ENCODE results near the gene FRMD3. TPM values are rescaled to one million over a fixed set of nuclear protein-coding genes. Genes with fewer than 3 reads are reported as not detected.
"Not testable (repeated sequence)": the region's sequence is repeated elsewhere in the genome, so short reads cannot be mapped to it uniquely, and the experiment has no call there.

Gene FRMD3
- total RNA-seq, 4 donors from 2014 or later = 7.9 to 13.4 (median 11.8) TPM

GRCh38 chr9:83359039-83359438 is 179.2 kb downstream of the FRMD3 start:
- no peak for TF ChIP-seq CTCF (IDR thresholded peaks at IDR 0.05)
- TF ChIP-seq POLR2AphosphoS5 (IDR thresholded peaks at IDR 0.05) = no peak
- no peak for TF ChIP-seq POLR2A (IDR thresholded peaks at IDR 0.05; ENCODE audit: low read depth)
- TF ChIP-seq EP300 (IDR thresholded peaks at IDR 0.05) = no peak
- H3K9me3 ChIP-seq = no peaks in the 10 kb centered on the region
- intact Hi-C loops (cut with DNase I) = no loop called here
- H3K36me3 ChIP-seq = no peaks in the 10 kb centered on the region
- H3K27ac ChIP-seq (replicated peaks in 1 of 4) = no peak overlapping the region
- peaks cover 0 to 7% (median 0%) of the 10 kb centered on the region in 4 donors for H3K4me1 ChIP-seq
- no peaks in the 10 kb centered on the region for H3K27me3 ChIP-seq
- no peak overlapping the region for H3K4me3 ChIP-seq
- whole genome bisulfite sequencing = 83% methylated on average over 3 of the region's 3 CpGs
- DNase-seq (ENCODE audit: extremely low spot score) = no peak

- H3K36me3 ChIP-seq; H3K27me3 ChIP-seq; H3K4me1 ChIP-seq; DNase-seq (ENCODE audit: extremely low spot score); intact Hi-C loops (cut with DNase I); H3K27ac ChIP-seq (replicated peaks in 1 of 4); H3K9me3 ChIP-seq; H3K4me3 ChIP-seq: not testable (repeated sequence)
- 92% methylated on average over 4 of the region's 4 CpGs for WGBS
Observed at GRCh38 chr9:83358493-83358892, 179.7 kb downstream of the FRMD3 start.

- Histone ChIP-seq H3K27ac (replicated peaks in 1 of 4) (peak overlapping the region in 3 of 4 donors; percentile 30 to 66 (median 64)), H3K36me3 (no peaks in the 10 kb centered on the region), H3K27me3 (no peaks in the 10 kb centered on the region), H3K4me3 (no peak overlapping the region), H3K4me1 (peaks cover 0 to 7% (median 0%) of the 10 kb centered on the region in 4 donors), H3K9me3 (no peaks in the 10 kb centered on the region)
- no peak for TF ChIP-seq CTCF (IDR thresholded peaks at IDR 0.05)
- TF ChIP-seq POLR2AphosphoS5 (IDR thresholded peaks at IDR 0.05) = no peak
- TF ChIP-seq POLR2A (IDR thresholded peaks at IDR 0.05; ENCODE audit: low read depth) = no peak
- no peak for TF ChIP-seq EP300 (IDR thresholded peaks at IDR 0.05)
- intact Hi-C loops (cut with DNase I) = no loop called here
- no peak for DNase-seq (ENCODE audit: extremely low spot score)
- WGBS = 49% methylated on average over 2 of the region's 2 CpGs
Observed at GRCh38 chr9:83355729-83356151, 182.5 kb downstream of the FRMD3 start.

GRCh38 chr9:83355024-83355444 is 183.2 kb downstream of the FRMD3 start:
- no peak for DNase-seq (ENCODE audit: extremely low spot score)
- WGBS = 66% methylated on average over 4 of the region's 4 CpGs
- Histone ChIP-seq H3K9me3 (no peaks in the 10 kb centered on the region), H3K36me3 (no peaks in the 10 kb centered on the region), H3K27ac (replicated peaks in 1 of 4) (peak overlapping the region in 3 of 4 donors; percentile 30 to 66 (median 64)), H3K4me1 (peaks cover 0 to 7% (median 0%) of the 10 kb centered on the region in 4 donors), H3K4me3 (no peak overlapping the region), H3K27me3 (no peaks in the 10 kb centered on the region)
- intact Hi-C loops (cut with DNase I) = no loop called here
- no peak for TF ChIP-seq CTCF (IDR thresholded peaks at IDR 0.05)
- peak in 1 of 2 donors; percentile 14 for TF ChIP-seq POLR2AphosphoS5 (IDR thresholded peaks at IDR 0.05)

GRCh38 chr9:83349031-83349430 is 189.2 kb downstream of the FRMD3 start:
- 70% methylated on average over 9 of the region's 9 CpGs for WGBS
- DNase-seq (ENCODE audit: extremely low spot score) = no peak
- TF ChIP-seq EP300 (IDR thresholded peaks at IDR 0.05) = no peak
- TF ChIP-seq POLR2A (IDR thresholded peaks at IDR 0.05; ENCODE audit: low read depth) = no peak
- TF ChIP-seq CTCF (IDR thresholded peaks at IDR 0.05) = no peak
- TF ChIP-seq POLR2AphosphoS5 (IDR thresholded peaks at IDR 0.05) = no peak
- H3K27me3 ChIP-seq = no peaks in the 10 kb centered on the region
- H3K27ac ChIP-seq (replicated peaks in 1 of 4) = no peak overlapping the region
- intact Hi-C loops (cut with DNase I) = no loop called here
- no peak overlapping the region for H3K4me3 ChIP-seq
- no peaks in the 10 kb centered on the region for H3K9me3 ChIP-seq
- no peaks in the 10 kb centered on the region for H3K36me3 ChIP-seq
- peaks cover 4 to 15% (median 12%) of the 10 kb centered on the region in 4 donors for H3K4me1 ChIP-seq
